GM18867 (cell line): ENCODE measurements around the gene SHROOM4.

ENCODE experiments used
- ATAC-seq: cut with Tn5 transposase; IDR thresholded peaks from one replicate; pipeline ENCODE4 v1.9.1; 2021; ENCODE audit warnings: mild to moderate bottlenecking, moderate library complexity; ENCODE audit not compliant: unreplicated experiment

The SHROOM4 gene

GRCh38 chrX:50626432-50626831, 187.6 kb downstream of the SHROOM4 start:
- no peak for ATAC-seq

DNA sequence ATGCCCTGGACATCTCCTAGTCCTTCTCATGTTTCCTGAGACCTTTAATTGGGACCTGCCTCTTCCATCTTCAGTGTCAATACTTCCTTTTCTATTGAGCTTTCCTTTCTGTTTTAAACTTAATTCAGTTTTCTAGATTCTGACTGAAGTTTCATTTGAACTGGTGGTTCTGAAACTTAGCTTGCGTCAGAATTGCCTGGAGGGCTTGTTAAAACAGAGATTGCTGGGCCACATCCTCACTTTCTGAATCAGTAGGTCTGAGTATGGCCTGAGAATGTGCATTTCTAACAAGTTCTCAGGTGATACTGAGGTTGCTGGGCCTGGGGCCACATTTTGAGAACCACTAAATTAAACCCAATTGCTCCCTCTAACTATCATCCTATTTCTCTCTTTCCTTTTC, 191.2 kb downstream of the SHROOM4 start:
- ATAC-seq: no peak

GRCh38 chrX:50618788-50619558, 195.0 kb downstream of the SHROOM4 start:
- no peak for ATAC-seq

DNA sequence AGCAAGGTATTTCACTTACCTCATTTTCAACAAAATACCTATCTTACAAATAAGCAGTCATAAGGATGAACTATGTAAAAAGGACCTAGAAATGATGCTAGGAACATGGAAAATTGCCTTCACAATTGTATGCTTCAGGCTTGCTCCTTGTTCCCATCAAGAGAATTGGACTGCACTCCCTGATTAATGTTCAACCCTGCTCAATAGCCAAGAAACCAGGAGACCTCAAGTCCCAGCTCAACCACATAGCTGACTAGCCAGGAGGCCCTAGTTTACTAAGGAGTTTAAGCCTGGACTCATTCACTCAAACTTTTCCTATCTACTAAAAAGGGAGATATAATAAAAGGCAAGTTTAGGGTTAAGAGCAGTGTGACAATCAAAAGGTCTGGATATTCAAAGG, 196.8 kb downstream of the SHROOM4 start:
- ATAC-seq: no peak

DNA sequence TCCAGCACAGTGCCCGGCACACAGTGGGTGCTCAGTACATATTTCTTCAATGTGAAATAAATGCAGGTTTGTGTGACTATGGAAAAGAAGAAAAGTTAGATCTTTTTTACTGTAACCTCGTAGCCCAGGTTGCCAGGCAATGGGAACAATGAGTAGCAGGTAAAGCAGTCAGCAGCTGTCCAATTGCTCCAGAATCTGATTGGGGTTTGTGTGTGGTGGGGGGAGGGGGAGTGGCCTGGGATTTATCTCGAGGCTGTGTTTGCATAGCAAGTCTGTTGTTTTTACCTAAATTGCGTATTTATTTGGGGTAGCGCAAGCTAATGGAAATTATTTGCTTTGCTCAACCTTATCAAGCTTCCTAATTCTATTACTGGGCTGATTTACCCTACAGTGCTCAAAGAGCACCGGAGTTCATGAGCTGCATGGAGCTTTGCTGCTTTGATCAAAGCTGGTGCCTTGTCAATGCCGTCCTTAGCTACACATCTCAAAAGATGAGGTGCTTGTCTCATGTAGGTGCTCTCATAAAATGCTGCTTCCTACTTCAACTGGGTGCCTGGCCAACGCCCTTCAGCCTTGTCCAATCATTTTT, 198.3 kb downstream of the SHROOM4 start:
- ATAC-seq: no peak

DNA sequence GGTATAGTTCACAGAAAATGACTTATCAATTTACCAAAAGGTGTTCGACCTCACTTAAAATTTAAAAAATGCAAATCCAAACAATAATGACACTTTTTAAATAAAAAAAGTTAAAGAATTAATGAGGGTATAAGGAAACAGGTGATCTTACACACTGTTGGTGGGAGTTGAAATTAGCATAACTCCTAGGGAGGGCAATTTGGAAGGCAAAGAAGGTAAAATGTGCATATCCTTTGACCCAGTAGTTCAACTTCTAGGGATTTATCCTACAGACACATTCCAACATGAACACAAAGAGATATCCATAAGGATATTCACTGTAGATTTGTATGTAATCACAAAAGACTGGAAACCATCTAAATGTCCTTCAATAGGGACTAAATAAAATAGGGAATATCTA, 199.5 kb downstream of the SHROOM4 start:
- no peak for ATAC-seq

GRCh38 chrX:50613846-50614245, 200.1 kb downstream of the SHROOM4 start:
- ATAC-seq: no peak

DNA sequence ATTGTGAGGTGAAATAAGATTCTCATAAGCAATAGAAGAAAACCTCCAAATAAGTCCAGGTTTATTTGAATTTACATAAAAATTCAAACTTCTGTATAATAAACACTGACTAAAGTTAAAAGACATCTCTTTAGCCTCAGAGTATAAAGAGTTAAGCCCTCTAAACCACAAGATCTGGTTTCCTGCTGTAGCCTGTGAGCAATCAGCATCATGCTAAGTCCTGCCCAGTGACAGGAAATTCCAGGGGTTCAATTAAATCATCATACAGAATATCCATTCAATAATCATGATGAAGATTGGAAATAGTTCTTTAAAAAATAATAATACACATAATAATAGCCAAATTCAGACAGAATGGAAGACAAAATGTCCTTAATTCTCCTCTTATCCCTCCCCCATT, 204.2 kb downstream of the SHROOM4 start:
- ATAC-seq: no peak

GRCh38 chrX:50606300-50606950, 207.6 kb downstream of the SHROOM4 start:
- no peak for ATAC-seq

- no peak for ATAC-seq
These were observed 217.9 kb downstream of the SHROOM4 start for GRCh38 chrX:50596056-50596455.

DNA sequence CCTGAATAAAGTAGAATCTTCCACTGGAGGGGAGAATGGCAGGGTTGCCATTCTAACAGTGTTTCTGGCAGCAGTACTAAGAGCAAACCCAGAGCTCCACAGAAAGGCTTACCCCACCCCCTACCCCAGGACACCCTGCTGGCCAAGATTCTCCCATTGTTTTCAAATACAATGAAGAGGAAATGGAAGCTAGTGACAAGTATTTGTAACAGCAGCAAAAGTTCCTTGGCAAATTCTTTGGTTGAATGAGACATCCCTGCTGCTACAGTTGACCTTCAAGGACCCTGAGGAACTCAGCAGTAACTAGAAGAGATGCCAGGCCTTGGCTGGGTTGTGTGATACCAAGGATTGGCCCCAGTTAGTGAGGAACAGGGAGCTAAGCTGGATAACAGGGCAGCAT, 219.2 kb downstream of the SHROOM4 start:
- ATAC-seq: no peak

GRCh38 chrX:50586980-50587379, 227.0 kb downstream of the SHROOM4 start:
- ATAC-seq: no peak

GRCh38 chrX:50586407-50586806, 227.6 kb downstream of the SHROOM4 start:
- ATAC-seq: no peak

- no peak for ATAC-seq
These were observed 232.6 kb downstream of the SHROOM4 start for GRCh38 chrX:50581405-50581804.

- peak; percentile 88 for ATAC-seq
These were observed 234.0 kb downstream of the SHROOM4 start for GRCh38 chrX:50579955-50580354.

DNA sequence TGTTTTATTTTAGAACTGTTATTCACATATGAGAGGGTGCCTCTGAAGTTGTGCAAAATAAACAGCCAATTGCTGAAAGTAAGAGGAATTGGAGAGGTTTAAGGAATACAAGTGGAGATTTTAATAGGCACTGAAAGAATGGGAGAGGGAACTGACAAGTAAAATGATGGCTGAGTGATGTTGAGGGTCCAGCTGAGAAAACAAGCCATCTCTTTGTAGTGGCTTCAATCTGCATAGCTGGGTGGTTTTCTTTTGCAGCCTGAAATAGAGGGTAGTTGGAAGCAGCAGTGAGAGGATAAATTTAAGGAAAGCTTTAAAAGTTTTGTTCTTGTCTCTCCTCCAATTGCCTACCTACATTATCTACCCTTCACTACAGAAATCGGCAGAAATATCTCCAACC, 236.7 kb downstream of the SHROOM4 start:
- no peak for ATAC-seq

- no peak for ATAC-seq
These were observed 246.4 kb downstream of the SHROOM4 start for GRCh38 chrX:50567636-50568035.

- no peak for ATAC-seq
These were observed 248.3 kb downstream of the SHROOM4 start for GRCh38 chrX:50565718-50566117.
